NCI-H1930 (cell line): Measurements from ENCODE around the gene GRK5.

Source experiments
- DNase-seq, 2 experiments: peaks; one replicate each; lab custom pipeline; 2025; lab: John Stamatoyannopoulos, UW

Gene GRK5

DNA sequence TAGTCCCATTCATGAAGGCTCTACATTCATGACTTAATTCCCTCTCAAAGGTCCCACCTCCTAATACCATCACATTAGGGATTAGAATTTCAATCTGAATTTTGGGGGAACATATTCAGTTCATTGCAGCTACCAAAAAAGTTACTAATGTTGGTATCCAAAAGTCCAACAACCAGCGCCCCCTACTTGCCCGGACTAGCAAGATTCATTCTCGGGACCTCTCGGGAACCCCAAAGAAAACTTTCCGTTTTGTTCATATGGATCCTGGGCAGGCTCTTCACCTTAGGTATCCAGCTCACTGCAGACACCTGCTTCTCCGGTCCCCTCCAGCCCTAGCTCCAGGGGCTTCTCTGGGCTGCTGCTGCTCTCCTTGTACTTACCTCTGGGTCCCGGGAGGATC, 8.9 kb upstream of the GRK5 start:
- DNase-seq, result no peak

DNA sequence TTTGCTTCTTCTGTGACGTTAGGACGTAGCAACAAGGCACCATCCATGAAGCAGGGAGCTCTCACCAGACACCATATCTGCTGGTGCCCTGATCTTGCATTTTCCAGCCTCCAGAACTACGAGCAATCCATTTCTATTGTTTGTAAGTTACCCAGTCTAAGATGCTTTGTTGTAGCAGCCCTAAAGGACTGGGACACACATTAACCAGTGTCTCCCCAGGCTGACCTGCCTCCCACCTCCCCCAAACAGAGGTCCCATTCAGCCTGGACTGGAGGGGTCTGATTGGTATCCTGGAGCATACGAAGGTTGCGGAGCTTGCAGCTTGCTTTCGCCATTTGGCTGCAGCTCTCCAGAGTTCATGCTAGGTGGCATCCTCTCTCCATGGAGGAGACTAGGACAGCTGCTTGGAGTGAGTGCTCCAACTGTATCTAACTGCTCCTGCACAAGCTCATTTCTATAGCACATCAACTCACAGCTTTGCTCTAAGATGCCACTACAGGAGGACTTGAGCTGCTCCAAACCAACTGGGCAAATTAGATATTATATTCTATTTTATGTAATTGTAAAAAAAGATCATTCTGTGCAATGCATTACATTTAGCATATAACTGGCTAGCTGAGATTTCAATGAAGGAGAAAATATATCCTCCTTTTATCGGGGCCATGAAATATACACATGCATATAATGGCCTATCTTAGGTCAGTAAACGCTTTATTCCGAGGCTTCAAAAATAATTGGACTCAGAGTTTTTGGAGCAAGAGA, 8.0 kb upstream of the GRK5 start:
- peak; percentile 23 to 38 for DNase-seq

DNA sequence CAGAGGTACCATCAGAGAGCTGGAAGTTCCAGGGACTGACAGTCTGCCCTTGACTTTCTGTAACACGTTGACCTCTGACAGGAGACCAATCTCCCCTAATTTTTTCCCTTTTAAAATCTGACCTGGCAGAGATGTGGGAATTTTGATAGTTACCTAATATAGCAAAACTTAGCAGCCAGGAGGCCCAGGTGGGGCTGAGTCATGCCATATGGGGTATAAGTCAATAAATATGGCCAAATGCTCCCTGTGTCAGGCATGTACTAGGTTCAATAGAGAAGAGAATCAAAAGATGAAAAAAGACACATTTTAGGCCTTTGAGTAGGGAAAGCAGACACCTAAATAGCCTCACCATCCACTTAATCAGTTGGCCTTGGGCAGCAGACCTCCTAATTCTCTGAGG, 6.1 kb upstream of the GRK5 start:
- no peak for DNase-seq

DNA sequence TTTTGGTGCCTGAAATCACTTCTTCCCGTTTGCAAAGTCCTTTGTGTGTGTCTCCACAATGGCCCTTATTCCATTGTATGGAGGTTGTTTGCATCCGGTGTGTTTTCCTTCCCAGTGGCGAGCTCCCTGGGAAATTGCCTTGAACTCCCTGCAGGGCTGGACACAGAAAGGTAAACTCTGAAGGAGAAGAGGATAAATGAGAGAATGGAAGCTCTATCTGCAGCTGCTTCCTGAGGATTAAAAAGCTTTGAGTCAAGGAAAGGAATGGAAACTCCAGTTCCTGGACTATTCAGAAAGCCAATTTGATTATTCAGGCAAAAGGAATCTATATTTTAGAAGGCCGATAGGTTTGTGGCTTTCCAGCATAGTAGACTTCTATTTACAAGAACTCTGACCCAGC, 4.4 kb upstream of the GRK5 start:
- DNase-seq, result no peak

DNA sequence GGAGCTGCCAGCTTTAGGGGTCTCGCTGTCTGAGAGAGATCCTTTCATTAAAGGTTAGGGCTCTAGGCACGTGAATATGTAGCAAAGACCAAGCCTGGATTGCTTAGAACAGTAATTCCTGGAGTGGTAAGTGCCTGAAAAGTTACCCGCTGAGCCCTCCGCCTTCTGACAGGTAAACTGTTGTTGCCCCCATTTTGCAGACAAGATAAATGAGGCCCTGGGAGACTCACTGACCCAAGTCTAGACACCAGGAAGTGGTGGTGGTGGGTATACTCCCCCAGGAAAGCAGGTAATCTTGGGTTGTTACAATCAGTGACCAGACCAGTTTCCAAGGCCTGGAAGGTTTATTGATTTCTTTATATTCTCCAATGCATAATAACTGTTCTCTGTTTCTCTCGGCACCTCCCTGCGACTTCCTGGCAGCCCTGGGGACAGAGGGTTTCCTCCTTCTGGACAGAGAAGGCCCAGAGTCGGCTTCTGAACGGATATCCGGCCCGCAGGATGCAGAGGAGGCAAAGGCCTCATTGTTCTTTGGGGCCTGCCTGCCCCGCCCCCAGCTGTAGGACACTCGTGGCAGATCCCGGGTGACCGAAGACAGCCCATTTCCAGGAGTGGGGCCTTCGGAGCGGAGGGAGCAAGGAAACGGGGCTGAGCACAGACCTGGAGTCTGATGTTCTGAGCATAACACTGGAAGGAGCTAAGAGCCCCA, 1.3 kb upstream of the GRK5 start:
- no peak for DNase-seq

DNA sequence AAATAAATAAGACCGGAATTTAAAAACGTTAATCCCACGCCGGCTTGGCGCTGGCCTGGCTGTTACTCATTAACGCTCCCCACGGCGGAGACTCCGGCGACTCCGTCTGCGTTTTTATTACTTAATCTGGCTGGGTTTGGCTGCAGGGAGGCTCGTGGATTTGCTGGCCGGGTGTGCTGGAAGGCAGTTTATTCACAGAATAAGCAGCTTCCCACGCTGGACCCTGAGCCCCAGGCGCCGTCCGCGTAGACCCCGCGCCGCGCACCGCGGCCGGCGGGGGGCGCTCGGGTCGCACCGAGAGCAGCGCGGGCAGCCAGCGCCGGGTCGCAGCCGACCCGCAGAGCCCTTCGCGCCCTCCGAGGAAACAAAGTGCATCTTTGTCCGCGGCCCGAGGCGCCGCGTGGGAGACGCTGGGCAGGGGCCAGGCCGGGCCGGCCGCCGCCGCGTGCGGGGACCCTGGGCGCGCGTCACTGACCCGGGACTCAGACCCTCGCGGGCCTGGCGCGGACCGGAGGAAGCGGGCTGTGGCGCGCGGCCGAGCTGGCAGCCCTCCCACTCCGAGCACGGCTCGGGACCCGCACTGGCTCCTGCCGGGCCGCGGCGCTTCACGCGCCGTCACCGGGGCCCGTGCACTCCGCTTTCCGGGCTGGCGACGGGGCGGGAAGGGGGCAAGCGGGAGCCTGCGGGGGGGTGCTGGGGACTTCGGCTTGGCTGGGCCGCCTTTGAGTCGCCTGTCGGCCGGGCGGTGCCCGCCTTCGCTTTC, 587 bp upstream of the GRK5 start:
- DNase-seq, result peak; percentile 6 to 44

DNA sequence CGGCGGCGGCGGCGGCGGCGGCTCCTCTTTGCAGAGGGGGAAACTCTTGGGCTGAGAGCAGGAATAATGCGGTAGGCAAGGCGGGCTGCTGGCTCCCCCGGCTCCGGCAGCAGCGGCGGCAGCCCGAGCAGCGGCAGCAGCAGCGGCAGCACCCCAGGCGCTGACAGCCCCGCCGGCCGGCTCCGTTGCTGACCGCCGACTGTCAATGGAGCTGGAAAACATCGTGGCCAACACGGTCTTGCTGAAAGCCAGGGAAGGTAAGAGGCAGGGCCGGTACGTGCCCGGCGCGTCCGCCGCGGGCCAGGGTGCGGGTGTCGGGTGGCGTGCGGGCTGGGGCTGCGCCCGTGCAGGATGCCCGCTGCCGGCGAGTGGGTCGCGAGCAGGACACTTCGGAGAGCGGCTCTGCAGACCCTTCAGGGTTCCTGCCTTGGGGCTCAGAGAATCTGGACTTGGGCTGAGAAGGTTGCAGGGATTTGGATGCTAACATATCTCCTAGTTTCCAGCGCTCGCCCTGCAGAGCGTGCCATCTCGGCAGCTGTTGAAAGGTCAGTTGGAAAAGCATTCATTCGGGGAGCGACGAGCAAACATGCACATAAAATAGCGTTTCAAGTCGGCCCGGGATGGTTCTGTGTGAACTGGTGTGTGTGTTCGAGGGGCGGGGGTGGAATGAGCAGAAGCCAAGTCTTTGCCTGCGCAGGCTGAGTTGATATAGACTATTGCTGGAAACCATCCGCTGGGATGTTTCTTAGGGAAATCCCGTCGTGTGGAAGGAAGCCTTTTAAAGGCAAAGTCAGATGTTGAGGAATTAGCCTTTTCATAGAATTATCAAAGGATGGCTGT, 562 bp downstream of the GRK5 start:
- peak in 1 of 2 experiments; percentile 7 for DNase-seq

DNA sequence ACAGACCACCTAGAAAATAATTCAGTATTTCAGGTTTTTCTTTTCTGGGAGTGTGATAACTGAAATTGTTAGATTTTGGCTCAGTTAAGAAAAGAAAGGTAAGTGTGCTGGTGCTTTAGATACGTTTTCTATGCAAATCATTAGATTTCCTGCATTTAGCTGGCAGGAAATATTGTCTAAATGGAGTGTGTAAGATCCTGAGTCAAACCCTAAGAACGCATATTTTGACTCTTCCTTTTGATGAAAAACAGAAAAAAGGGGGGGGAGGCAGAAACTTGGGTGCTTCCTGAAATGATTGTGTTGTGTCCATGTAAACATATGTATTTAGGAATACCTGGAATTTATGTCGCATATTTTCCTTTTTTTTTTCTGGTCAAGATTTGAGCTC, 1.2 kb downstream of the GRK5 start:
- no peak for DNase-seq

DNA sequence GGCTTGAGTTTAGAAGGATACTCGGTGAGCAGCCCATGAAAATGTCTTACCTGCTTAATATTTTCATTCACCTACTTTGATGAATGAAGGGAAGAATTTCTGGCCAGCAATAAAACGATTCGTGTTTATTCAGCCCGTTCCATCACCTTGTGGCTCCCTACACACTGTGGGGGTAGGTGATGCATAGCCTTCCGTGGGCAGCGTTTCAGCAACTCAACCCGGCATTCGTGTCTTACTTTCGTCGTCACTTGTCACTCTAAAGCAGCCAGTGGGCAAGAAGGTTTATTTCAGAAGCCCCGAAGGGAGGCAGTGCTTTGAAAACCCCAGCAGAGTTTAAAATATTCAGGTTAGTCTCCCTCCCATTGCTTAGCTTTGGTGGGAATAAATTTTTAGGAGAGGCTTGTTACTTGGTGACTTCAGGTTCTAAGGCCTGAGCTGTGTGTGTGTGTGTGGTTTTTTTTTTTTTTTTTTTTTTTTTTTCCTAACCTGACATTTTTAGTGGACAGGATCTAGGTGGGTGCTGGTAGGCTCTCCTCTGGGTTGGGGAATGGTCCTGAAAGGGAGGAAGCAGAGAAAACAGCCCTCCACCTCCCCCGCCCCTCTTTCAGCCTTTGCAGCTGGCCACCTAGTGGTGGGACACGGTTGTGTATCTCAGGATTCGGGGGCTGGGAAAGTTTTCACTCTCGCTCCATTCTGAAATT, 1.8 kb downstream of the GRK5 start:
- DNase-seq, result peak; percentile 1 to 26

DNA sequence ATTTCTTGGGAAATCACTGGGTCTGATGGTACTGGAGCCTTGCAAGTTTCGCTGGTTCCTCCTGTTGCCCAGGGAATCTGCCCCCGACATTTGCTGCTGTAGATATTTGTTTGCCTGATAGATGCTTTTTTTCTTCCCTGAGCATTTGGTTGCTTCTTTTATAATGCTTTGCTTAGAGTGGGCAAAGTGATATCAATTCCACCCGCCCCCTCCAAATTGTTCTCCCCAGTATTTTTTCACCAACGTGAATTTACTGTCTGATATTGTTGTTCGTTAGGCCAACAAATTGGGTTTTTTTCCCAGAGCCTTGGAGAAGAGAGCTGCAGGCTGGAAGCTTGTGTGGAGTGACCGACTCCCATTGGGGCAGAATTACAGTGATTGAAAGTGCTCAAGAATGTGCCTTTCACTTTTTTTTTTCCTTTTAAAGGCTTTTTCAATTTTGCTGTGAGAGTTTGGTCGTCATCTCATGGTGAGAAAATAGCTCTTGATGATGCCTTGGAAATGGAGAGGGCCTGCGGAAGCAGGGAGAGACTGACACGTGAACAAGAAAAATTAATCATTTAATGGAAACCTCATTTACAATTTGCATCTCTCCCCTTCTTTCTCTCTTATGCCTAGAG, 2.5 kb downstream of the GRK5 start:
- DNase-seq, result no peak

DNA sequence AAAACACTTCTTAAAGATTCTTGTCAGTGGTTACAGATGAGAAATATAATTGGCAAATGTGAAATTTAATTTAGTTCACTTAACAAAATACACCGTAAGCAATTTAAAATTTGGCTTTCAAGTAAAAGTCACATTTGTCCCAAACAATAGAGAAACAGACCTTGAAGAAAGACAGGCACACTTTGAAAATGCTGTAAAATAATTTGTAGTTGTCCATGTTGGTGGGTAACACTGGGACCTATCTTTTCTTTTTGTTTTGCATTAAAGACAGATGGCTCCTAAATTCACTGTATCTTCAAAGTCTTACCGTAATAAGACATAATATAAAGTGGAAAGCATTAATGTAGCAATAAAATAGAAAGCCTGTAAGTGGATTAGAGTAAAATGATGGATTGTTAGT, 3.3 kb downstream of the GRK5 start:
- DNase-seq, result no peak

DNA sequence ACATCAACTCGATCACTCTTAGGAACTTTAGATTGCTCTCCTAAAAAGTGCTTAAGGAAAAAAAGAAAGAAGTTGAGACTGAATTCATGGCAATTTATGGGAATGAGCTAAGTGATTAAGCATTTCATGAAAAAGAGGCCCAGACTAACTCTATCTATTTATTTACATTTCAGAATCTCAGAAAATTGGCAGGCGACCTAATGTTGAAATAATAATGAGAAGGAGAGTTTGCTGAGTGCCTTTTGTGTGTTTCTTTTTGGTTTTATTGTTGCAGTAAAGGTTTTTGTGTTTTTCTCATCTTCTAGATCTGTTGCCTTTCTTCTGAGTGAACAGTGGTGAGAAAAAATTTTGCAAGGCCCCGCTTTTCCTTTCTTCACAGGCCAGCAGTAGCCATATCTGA, 3.8 kb downstream of the GRK5 start:
- DNase-seq, result no peak

DNA sequence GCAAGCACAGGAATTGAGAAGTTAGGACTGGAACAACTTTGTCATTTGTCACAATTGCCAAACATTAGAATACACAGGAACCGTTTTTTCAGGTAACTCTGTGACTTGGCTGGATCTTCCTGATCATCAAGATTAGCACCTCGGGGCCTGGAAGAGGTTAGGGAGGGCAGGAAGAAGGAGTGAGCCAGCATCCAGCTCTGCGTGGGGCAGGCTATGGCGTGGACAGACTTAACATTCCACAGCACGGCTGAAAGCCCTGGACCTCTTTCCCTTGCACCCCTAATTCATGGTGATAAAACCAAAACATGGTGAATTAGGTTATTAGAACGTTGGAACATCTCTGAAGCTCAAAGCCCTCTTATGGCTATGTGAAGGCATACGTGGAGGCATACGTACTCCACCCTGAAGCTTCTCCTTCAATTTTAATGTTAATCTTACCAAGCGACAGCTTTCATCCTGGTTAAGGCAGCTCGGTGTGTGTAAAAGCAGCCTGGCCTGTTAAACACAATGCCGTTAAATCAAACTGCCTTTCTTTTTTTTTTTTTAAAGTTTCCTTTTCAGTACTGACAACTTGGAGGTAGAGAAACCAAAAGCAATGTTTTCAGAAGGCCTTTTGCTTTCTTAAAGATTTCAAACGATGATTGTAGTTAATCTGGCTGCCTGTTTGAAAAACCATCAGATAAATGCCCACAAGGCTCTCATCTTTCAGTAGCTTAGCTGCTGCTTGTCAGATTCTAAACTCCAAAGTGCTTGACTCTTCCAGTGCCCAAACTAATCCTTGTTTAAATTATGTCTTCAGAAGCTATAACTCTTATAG, 4.5 kb downstream of the GRK5 start:
- no peak for DNase-seq

DNA sequence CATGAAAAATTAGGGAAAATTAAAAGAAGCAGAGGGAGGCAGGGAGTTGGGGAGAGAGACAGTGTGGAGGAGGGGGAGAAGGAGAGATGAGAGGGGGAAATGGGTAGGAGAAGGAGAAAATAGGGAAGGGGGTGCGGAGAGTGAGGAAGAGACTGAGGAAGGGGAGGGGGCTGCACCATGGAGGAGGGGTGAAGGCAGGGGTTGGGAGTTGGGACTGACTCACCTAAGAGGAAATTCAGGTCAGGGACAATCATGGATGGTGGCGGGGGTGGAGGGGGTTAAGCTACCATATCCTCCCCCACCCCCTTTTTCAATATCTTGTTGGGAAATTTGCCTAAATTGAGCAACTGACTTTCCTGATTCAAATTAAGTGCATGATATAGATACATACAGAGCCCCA, 8.0 kb downstream of the GRK5 start:
- DNase-seq, result no peak

DNA sequence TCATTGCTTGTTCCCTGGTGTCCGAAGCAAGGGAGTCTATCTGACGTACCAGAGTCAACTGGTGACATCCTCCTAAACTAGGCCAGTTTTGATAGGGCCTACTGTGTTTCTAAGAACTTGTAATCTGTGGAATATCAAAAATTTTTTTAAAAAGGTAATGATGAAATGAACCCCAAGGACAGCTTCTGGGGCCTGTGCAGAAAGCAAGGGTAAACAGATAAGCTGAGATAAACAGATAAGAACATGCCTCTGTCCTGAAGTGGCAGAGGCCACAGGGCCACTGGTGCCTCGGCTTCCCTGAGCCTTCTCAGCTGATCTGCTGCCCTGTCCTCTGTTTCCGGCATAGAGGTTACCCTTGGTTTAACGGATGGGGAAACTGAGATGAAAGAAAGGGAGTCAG, 8.8 kb downstream of the GRK5 start:
- DNase-seq, result no peak

DNA sequence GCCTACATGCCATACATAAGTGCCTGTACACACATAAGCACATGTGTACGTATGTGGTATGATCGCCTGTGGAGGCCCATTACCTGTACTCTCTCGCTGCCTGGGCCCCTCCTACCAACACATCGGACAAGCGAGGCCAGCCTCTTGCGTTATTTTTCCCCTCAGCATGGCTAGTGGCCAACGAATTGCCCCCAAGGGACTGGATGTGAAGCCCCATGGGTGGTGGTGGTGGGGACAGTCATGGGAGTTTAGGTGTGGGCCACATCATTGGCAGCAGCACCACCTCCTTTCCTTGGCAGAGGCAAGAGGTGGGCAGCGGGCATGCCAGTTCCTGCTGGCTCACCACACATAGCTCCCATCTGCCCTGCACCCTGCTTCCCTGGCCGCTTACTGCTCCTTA, 10.0 kb downstream of the GRK5 start:
- DNase-seq, result no peak

DNA sequence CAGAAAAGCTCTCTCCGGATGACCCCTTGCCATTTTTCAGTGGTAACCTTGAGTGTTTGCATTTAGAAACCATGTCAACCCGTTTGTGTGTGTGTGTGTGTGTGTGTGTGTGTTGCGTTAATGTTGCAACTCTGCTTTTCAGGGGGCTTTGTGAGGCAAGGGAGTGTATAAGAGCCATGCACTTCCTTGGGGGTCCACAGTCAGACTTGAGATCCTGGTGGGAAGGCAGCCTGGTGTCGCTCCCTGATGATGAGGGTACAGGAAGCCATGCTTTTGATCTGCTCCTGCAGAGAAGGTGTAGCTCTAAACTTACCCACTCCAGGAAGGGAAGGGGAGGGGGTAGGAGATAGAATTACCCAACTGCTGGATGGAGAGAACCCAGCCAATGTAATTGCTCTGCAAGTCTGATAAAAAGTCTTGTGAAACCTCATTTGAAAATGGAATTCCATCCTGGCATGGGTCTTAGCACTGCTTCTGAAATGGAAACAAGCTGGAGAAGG, 10.7 kb downstream of the GRK5 start:
- DNase-seq, result no peak

DNA sequence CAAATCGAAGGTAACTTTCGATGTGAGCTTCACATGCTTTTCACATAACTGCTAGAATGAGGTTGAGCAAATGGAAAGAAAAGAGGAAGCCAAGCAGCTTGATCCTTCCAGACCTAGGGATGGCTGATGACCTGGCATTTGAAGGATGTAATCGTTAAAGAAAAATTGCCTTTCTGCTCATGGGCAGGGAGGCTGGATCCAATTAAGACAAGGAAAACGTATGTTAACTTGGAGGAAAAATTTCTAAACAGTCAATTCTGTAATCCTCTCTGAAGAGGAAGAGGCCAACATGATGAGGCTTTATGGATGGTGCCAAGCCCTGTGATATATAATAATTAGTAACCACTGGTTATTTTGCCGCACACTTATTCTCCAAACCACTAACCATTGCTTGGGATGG, 12.5 kb downstream of the GRK5 start:
- DNase-seq, result no peak

DNA sequence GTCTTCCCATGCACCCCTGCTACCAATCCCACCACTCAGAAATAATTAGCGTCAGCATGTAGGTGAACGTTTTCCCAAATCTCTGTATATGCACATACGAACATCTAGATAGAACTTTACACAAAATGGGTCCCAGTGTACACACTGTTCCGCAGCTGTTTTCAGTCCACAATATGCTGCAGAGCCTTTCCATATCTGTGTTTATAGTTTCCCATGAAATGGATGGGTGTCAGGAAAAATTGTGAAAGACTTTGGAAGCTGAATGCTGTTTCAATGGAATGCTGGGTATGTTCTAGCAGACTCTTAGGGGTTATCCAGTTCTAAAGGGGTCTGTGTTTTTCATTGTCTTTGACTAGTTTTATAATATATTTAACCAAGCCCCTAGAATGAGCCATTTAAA, 13.8 kb downstream of the GRK5 start:
- DNase-seq, result no peak

DNA sequence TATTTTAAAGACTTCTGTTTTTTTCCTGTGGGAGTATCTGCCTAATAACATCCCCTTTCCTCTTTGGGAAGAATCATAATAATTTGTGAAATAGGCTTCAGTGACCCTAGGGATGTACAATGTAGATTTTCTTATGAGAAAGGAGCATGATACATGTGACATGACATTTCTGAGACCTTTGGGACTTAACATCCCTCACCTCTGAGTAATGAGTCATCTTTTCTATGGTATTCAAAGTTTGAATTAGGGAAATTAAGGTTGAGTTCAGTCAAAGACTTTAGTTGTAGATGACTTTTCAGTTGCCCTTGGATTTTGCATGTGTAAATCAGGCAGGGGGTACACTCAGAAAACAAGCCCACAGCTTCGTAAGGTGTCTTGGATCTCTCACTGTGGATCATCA, 14.3 kb downstream of the GRK5 start:
- no peak for DNase-seq
